Measurements from ENCODE around the gene LRRC43. TPM values are rescaled to one million over a fixed set of nuclear protein-coding genes. Genes with fewer than 3 reads are reported as not detected.

Gene LRRC43
- total and polyA plus RNA-seq, 4 donors: 0.03 to 0.67 (median 0.13) TPM; not detected in 1

DNA sequence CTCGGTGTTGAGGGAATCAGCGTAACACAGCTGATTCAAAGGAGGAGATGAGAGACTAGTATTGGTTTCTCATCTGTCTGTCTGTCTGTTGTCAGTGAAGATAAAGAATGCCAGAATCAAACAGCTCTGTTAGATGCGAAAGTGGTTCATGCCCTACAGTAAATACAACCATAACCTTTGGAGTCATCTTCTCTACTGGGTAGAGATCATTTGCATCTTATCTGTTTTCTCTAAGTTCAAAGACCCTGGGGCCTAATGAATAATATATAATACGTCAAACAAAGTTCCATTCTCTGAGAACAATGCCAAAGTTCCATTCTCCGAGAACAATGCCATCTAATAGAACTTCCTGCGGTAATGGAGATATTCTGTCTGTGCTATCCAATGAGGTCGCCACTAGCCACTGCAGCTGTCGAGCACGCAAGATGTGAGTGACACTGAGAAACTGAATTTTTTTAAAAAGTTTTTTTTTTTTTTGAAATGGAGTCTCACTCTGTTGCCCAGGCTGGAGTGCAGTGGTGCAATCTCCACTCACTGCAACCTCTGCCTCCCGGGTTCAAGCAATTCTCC is 15.5 kb upstream of the LRRC43 start:
- no peak for TF ChIP-seq NR2F2 (IDR thresholded peaks at IDR 0.05)
- peak in 1 of 2 donors; percentile 44 for TF ChIP-seq HNF4A (conservative IDR thresholded peaks at IDR 0.05)
- TF ChIP-seq RXRA (IDR thresholded peaks at IDR 0.05): peak in 1 of 2 donors; percentile 23
- no peak for TF ChIP-seq EGR1 (IDR thresholded peaks at IDR 0.05; ENCODE audit: low read depth in 2 of 2)
- WGBS: 69% methylated on average over 10 of the region's 10 CpGs
- Histone ChIP-seq H3K4me3 (ENCODE audit: low read depth in 1 of 3, low read length in 3 of 3) (no peak overlapping the region), H3K27ac (ENCODE audit: low read depth in 1 of 2, low read length in 2 of 2) (no peak overlapping the region), H3K4me1 (ENCODE audit: control insufficient read depth in 4 of 4, insufficient read depth in 4 of 4, low read length in 3 of 4) (peaks cover 0 to 11% (median under 1%) of the 10 kb centered on the region in 4 donors), H3K27me3 (ENCODE audit: control insufficient read depth in 4 of 4, insufficient read depth in 4 of 4, low read length in 3 of 4) (no peaks in the 10 kb centered on the region), H3K9ac (ENCODE audit: low read depth in 1 of 2, low read length in 2 of 2) (no peak overlapping the region), H3K9me3 (ENCODE audit: control insufficient read depth in 4 of 4, low read length in 3 of 4) (no peaks in the 10 kb centered on the region), H3K36me3 (ENCODE audit: control insufficient read depth in 4 of 4, insufficient read depth in 3 of 4, low read depth in 1 of 4, low read length in 3 of 4) (no peaks in the 10 kb centered on the region)
- no peak for DNase-seq (ENCODE audit: low spot score)

- Histone ChIP-seq H3K9me3 (ENCODE audit: control insufficient read depth in 4 of 4, low read length in 3 of 4) (no peaks in the 10 kb centered on the region), H3K27ac (ENCODE audit: low read depth in 1 of 2, low read length in 2 of 2) (no peak overlapping the region), H3K4me1 (ENCODE audit: control insufficient read depth in 4 of 4, insufficient read depth in 4 of 4, low read length in 3 of 4) (peaks cover 0 to 14% (median under 1%) of the 10 kb centered on the region in 4 donors), H3K36me3 (ENCODE audit: control insufficient read depth in 4 of 4, insufficient read depth in 3 of 4, low read depth in 1 of 4, low read length in 3 of 4) (no peaks in the 10 kb centered on the region), H3K4me3 (ENCODE audit: low read depth in 1 of 3, low read length in 3 of 3) (no peak overlapping the region), H3K9ac (ENCODE audit: low read depth in 1 of 2, low read length in 2 of 2) (no peak overlapping the region), H3K27me3 (ENCODE audit: control insufficient read depth in 4 of 4, insufficient read depth in 4 of 4, low read length in 3 of 4) (no peaks in the 10 kb centered on the region)
- TF ChIP-seq JUND (IDR thresholded peaks at IDR 0.05) (no peak), YY1 (IDR thresholded peaks at IDR 0.05) (no peak), RXRA (IDR thresholded peaks at IDR 0.05) (no peak), HNF4A (conservative IDR thresholded peaks at IDR 0.05) (no peak), RAD21 (IDR thresholded peaks at IDR 0.05) (no peak), SP1 (IDR thresholded peaks at IDR 0.05) (no peak), ZBTB33 (IDR thresholded peaks at IDR 0.05) (no peak), REST (IDR thresholded peaks at IDR 0.05) (no peak), TAF1 (conservative IDR thresholded peaks at IDR 0.05) (no peak), NR2F2 (IDR thresholded peaks at IDR 0.05) (no peak), ATF3 (IDR thresholded peaks at IDR 0.05) (no peak), EGR1 (IDR thresholded peaks at IDR 0.05; ENCODE audit: low read depth in 2 of 2) (no peak), HNF4G (IDR thresholded peaks at IDR 0.05) (no peak), FOXA1 (IDR thresholded peaks at IDR 0.05) (no peak)
- TF ChIP-seq, protein P1, sequence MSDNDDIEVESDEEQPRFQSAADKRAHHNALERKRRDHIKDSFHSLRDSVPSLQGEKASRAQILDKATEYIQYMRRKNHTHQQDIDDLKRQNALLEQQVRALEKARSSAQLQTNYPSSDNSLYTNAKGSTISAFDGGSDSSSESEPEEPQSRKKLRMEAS (IDR thresholded peaks at IDR 0.05): no peak
- 96% methylated on average over 3 of the region's 3 CpGs for WGBS
- DNase-seq (ENCODE audit: low spot score): no peak
Measured at GRCh38 chr12:122168492-122168891, 14.4 kb upstream of the LRRC43 start.
